SU-DHL-6 (cell line): ENCODE data around the gene BPIFB4.

Source experiments
- H2AFZ ChIP-seq: fragments of 200-600 bp; sonication (generic); 2 replicates; pipeline ENCODE4 v1.6.1; 2014; ENCODE audit warnings: low read depth, mild to moderate bottlenecking, moderate library complexity, mixed read lengths, antibody characterized with exemption, low read length; ENCODE audit not compliant: severe bottlenecking
- H3F3A ChIP-seq: fragments of 200-600 bp; shearing (Covaris generic); 2 replicates; pipeline ENCODE4 v1.6.0; 2016; ENCODE audit warnings: antibody characterized with exemption, mild to moderate bottlenecking; ENCODE audit not compliant: insufficient read depth
- H3K27ac ChIP-seq: fragments of 200-600 bp; sonication (generic); 2 replicates; pipeline ENCODE4 v1.5.1; 2016; ENCODE audit warnings: low read depth, mild to moderate bottlenecking, low read length, moderate library complexity, mixed read lengths
- H3K27me3 ChIP-seq: fragments of 200-600 bp; sonication (generic), shearing (Covaris generic); 2 replicates; pipeline ENCODE4 v1.6.0; 2014; ENCODE audit warnings: mild to moderate bottlenecking, low read length
- H3K36me3 ChIP-seq: fragments of 200-600 bp; sonication (generic); 2 replicates; pipeline ENCODE4 v1.6.1; 2014; ENCODE audit warnings: mild to moderate bottlenecking, low read length, mixed read lengths
- H3K4me2 ChIP-seq: fragments of 300-600, 200-600 bp; shearing (Covaris generic), sonication (generic); 2 replicates; pipeline ENCODE4 v1.6.0; 2014; ENCODE audit warnings: low read length, low read depth, mild to moderate bottlenecking; ENCODE audit not compliant: poor library complexity, severe bottlenecking
- H3K4me3 ChIP-seq: fragments of 200-600 bp; sonication (generic); 2 replicates; pipeline ENCODE4 v1.5.1; 2014; ENCODE audit warnings: antibody characterized with exemption, low read length, mild to moderate bottlenecking, mixed read lengths; ENCODE audit not compliant: insufficient read depth, poor library complexity, severe bottlenecking
- H3K79me2 ChIP-seq: fragments of 200-600 bp; sonication (generic); 2 replicates; pipeline ENCODE4 v1.6.1; 2014; ENCODE audit warnings: mild to moderate bottlenecking, low read length, moderate library complexity; ENCODE audit not compliant: insufficient read depth
- H3K9ac ChIP-seq: fragments of 200-600 bp; sonication (generic); 2 replicates; pipeline ENCODE4 v1.7.0; 2014; ENCODE audit warnings: mild to moderate bottlenecking, low read length
- H3K9me2 ChIP-seq: fragments of 200-600 bp; sonication (generic); replicated peaks from 2 replicates; pipeline ENCODE4 v1.6.1; 2014; ENCODE audit warnings: low read length; ENCODE audit not compliant: insufficient read depth
- H3K9me3 ChIP-seq: fragments of 200-600 bp; sonication (generic); 2 replicates; pipeline ENCODE4 v1.6.1; 2014; ENCODE audit warnings: low read length, mixed read lengths; ENCODE audit not compliant: insufficient read depth
- H4K20me1 ChIP-seq: fragments of 200-600 bp; sonication (generic); 2 replicates; pipeline ENCODE4 v1.6.1; 2014; ENCODE audit warnings: low read depth, mild to moderate bottlenecking, antibody characterized with exemption, low read length, moderate library complexity, mixed read lengths
- CTCF ChIP-seq: fragments of 200-600 bp; sonication (generic); IDR thresholded peaks from one replicate; pipeline ENCODE4 v1.5.1; 2017; ENCODE audit warnings: antibody characterized with exemption, mild to moderate bottlenecking, low read length, moderate library complexity; ENCODE audit not compliant: insufficient read depth, poor library complexity, severe bottlenecking
- EZH2phosphoT487 ChIP-seq: fragments of 200-600 bp; sonication (generic), shearing (Covaris generic); conservative IDR thresholded peaks from 2 replicates; pipeline ENCODE4 v1.6.1; 2018; ENCODE audit warnings: mild to moderate bottlenecking, antibody characterized with exemption, low read length, moderate library complexity, mixed read lengths

The BPIFB4 gene

GRCh38 chr20:33079259-33079658 is at the start of gene BPIFB4:
BPIFB4 (plus strand) TSS chr20:33079643; CDS start chr20:33081527, 1,884 bp downstream.
- TF ChIP-seq EZH2phosphoT487 (no peak), CTCF (no peak)
- Histone ChIP-seq H3K9me3 (no peaks in the 10 kb centered on the region), H3K36me3 (no peaks in the 10 kb centered on the region), H3K4me2 (no peak within 1 kb of the TSS), H4K20me1 (no peaks in the 10 kb centered on the region), H3F3A (no peaks in the 10 kb centered on the region), H3K27ac (no peak within 1 kb of the TSS), H3K4me3 (no peak within 1 kb of the TSS), H3K9ac (no peak within 1 kb of the TSS), H3K27me3 (no peaks in the 10 kb centered on the region), H3K9me2 (no peaks in the 10 kb centered on the region), H3K79me2 (no peaks in the 10 kb centered on the region), H2AFZ (no peak within 1 kb of the TSS)

- H3K9me2 ChIP-seq, result no peaks in the 10 kb centered on the region
- H3K4me3 ChIP-seq, result no peak overlapping the region
- H3K9me3 ChIP-seq, result no peaks in the 10 kb centered on the region
- H3K9ac ChIP-seq, result no peak overlapping the region
- TF ChIP-seq EZH2phosphoT487 (no peak), CTCF (no peak)
- no peak overlapping the region for H2AFZ ChIP-seq
- no peaks in the 10 kb centered on the region for H3F3A ChIP-seq
- no peaks in the 10 kb centered on the region for H3K27me3 ChIP-seq
- H3K27ac ChIP-seq, result no peak overlapping the region
- H4K20me1 ChIP-seq, result no peaks in the 10 kb centered on the region
- H3K4me2 ChIP-seq, result no peak overlapping the region
- H3K79me2 ChIP-seq, result no peaks in the 10 kb centered on the region
- H3K36me3 ChIP-seq, result no peaks in the 10 kb centered on the region
These were observed 49.4 kb upstream of the BPIFB4 start for GRCh38 chr20:33030076-33030475.

- Histone ChIP-seq H3K27me3 (no peaks in the 10 kb centered on the region), H3F3A (no peaks in the 10 kb centered on the region)
These were observed 48.9 kb upstream of the BPIFB4 start for GRCh38 chr20:33030569-33030968.

More at GRCh38 chr20:33030569-33030968, 48.9 kb upstream of the BPIFB4 start:
- no peak overlapping the region for H3K4me2 ChIP-seq
- TF ChIP-seq EZH2phosphoT487 (no peak), CTCF (no peak)
- no peak overlapping the region for H3K27ac ChIP-seq
- no peaks in the 10 kb centered on the region for H3K36me3 ChIP-seq
- no peaks in the 10 kb centered on the region for H3K79me2 ChIP-seq
- no peak overlapping the region for H3K9ac ChIP-seq
- H4K20me1 ChIP-seq, result no peaks in the 10 kb centered on the region
- H3K9me3 ChIP-seq, result no peaks in the 10 kb centered on the region
- H2AFZ ChIP-seq, result no peak overlapping the region
- no peak overlapping the region for H3K4me3 ChIP-seq
- H3K9me2 ChIP-seq, result no peaks in the 10 kb centered on the region
